Fibroblast of the aortic adventitia (primary cell): ENCODE results near the gene TANC1. TPM values are rescaled to one million over a fixed set of nuclear protein-coding genes. Genes with fewer than 3 reads are reported as not detected.

Source experiments
- DNase-seq: peaks from one replicate; pipeline ENCODE4 v3.0.0-alpha.2; 2010; ENCODE audit warnings: low read depth
- H3K4me3 ChIP-seq: 2 replicates; pipeline ENCODE4 v1.5.1; 2011; ENCODE audit warnings: low read depth, mild to moderate bottlenecking, control low read depth, low read length, moderate library complexity
- total RNA-seq: library from RNA; depleted of rRNA; stranded (reverse); fragments of >200 nt; gene quantifications from 2 replicates; pipeline ENCODE4 v1.2.3, GENCODE V29; 2012; ENCODE audit warnings: low replicate concordance
- TF ChIP-seq, protein P1 (sequence below): IDR thresholded peaks from 2 replicates; pipeline ENCODE4 v1.5.1; 2011; ENCODE audit warnings: mild to moderate bottlenecking, low read length, control low read depth, inconsistent platforms; ENCODE audit not compliant: insufficient read depth

Gene TANC1
- total RNA-seq, 1 donor, result 11.9 TPM

DNA sequence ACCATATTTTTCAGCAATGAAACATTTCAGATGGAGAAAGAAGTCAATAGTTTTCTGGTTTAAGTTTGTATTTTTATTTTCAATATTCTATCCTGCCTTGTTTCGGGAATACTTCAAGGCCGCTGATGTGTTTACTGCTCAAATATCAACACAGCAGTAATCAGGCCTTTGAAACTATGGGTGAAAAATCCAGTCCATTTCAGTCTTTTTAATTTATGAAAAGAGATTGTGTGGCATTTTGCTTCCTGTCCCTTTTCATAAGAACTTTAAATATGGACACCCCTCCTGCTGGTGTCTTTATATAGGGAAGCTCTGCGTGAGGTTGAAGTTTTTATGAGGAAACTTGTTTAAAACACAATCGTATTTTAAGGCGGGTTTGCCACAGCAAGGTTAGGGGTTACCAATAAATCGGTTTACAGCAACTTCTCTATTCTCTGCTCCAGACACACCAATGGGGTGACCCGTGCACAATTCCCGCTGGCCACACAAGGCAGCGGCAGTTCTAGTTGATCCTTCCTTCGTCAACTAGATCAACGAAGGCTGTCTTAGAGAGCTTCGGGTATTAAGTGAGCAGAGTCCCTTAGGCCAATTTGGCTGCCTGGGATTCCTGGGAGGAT, 1.2 kb upstream of the TANC1 start:
- peak overlapping the region; percentile 81 for H3K4me3 ChIP-seq
- TF ChIP-seq, protein P1, sequence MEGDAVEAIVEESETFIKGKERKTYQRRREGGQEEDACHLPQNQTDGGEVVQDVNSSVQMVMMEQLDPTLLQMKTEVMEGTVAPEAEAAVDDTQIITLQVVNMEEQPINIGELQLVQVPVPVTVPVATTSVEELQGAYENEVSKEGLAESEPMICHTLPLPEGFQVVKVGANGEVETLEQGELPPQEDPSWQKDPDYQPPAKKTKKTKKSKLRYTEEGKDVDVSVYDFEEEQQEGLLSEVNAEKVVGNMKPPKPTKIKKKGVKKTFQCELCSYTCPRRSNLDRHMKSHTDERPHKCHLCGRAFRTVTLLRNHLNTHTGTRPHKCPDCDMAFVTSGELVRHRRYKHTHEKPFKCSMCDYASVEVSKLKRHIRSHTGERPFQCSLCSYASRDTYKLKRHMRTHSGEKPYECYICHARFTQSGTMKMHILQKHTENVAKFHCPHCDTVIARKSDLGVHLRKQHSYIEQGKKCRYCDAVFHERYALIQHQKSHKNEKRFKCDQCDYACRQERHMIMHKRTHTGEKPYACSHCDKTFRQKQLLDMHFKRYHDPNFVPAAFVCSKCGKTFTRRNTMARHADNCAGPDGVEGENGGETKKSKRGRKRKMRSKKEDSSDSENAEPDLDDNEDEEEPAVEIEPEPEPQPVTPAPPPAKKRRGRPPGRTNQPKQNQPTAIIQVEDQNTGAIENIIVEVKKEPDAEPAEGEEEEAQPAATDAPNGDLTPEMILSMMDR, result no peak
- no peak for DNase-seq

DNA sequence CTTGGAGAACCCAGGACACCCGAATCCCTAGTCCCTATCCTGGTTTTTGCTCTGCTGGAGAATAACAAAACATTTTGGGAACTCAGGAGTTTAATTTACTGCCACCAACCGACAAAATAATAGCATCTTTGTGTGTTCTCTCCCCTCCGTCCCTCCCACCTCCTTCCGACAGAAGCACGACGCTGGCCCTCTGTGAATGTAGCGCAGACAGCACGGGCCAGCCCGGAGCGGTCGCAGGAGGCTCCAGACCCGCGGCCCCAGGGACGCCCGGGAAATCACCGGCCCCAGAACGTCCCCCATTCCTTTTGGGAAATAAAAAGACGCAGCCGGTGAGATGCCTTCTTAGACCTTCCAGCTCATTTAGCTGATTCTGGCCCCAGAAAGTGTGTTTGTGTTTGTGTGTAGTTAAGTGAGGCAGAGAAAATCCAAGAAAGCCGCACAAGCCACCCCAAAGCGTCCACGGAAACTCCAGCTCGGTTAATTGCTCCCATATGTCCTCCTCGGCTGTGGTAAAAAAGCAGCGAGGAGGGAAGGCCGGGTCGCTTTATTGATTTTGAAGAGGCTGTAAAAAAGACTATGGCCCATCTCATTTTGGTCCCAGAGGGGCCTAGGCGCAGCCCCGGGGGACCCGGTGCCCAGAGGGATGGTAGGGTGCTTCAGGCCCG, 577 bp upstream of the TANC1 start:
- peak; percentile 71 for DNase-seq
- peak overlapping the region; percentile 81 for H3K4me3 ChIP-seq
- TF ChIP-seq, protein P1, result no peak

- H3K4me3 ChIP-seq, result peak overlapping the region; percentile 81
- TF ChIP-seq, protein P1, result no peak
- no peak for DNase-seq
Measured at GRCh38 chr2:158969162-158969714, 798 bp downstream of the TANC1 start.

GRCh38 chr2:158969715-158970240, 1.3 kb downstream of the TANC1 start:
- peak overlapping the region; percentile 81 for H3K4me3 ChIP-seq
- TF ChIP-seq, protein P1, result no peak
- peak; percentile 34 for DNase-seq

- H3K4me3 ChIP-seq, result peak overlapping the region; percentile 81
- DNase-seq, result peak; percentile 27
- TF ChIP-seq, protein P1, result no peak
Measured at GRCh38 chr2:158970241-158970751, 1.9 kb downstream of the TANC1 start.

GRCh38 chr2:158973116-158973956, 4.9 kb downstream of the TANC1 start:
- TF ChIP-seq, protein P1, result no peak
- no peak for DNase-seq
- H3K4me3 ChIP-seq, result no peak overlapping the region
